Body of pancreas (tissue), 4 donors: ENCODE results near the gene DYNC1I1. TPM values are rescaled to one million over a fixed set of nuclear protein-coding genes. Genes with fewer than 3 reads are reported as not detected.
"Not testable (repeated sequence)": the region's sequence is repeated elsewhere in the genome, so short reads cannot be mapped to it uniquely, and the experiment has no call there.

Experiments used
- ATAC-seq: fragments of 150-250 bp; one replicate; pipeline ENCODE4 v1.9.1; 2016
- DNase-seq, 4 donors: peaks; one replicate each; pipeline ENCODE4 v3.0.0-alpha.2; 2019
- H3K27ac ChIP-seq, 4 donors: fragments of 200-600 bp; sonication (generic); 1 replicate in 3 of 4; 2 replicates in 1 of 4; pipeline versions ENCODE4 v1.5.1 to v1.6.1; 2016 to 2019; ENCODE audit warnings: mild to moderate bottlenecking in 1 of 4, mixed read lengths in 1 of 4, moderate library complexity in 1 of 4
- H3K27me3 ChIP-seq, 2 donors: fragments of 200-600 bp; sonication (generic); one replicate each; pipeline ENCODE4 v1.6.0; 2016; ENCODE audit warnings: mild to moderate bottlenecking in 1 of 2
- H3K36me3 ChIP-seq, 2 donors: fragments of 200-600 bp; sonication (generic); replicated peaks in 1 of 2; 2 replicates each; pipeline ENCODE4 v1.5.1; 2016; ENCODE audit warnings: low read depth in 2 of 2; ENCODE audit not compliant: insufficient read depth in 1 of 2
- H3K4me1 ChIP-seq: fragments of 200-600 bp; sonication (generic); one replicate; pipeline ENCODE4 v1.6.0; 2016
- H3K4me3 ChIP-seq, 2 donors: fragments of 200-600 bp; sonication (generic); 1 replicate in 1 of 2; 2 replicates in 1 of 2; pipeline ENCODE4 v1.5.1; 2016 to 2019
- H3K9me3 ChIP-seq, 3 donors: fragments of 200-600 bp; sonication (generic); 1 replicate in 2 of 3; 2 replicates in 1 of 3; pipeline ENCODE4 v1.5.1; 2016
- CTCF ChIP-seq, 7 experiments: fragments of 450-650 bp in 4 of 7; fragments of 200-600 bp in 3 of 7; sonication (generic) in 3 of 7; IDR thresholded peaks; one replicate each; pipeline ENCODE4 v1.5.1; 2016 to 2019; ENCODE audit warnings: antibody characterized with exemption in 7 of 7
- POLR2A ChIP-seq, 3 donors: fragments of 450-650 bp; IDR thresholded peaks; one replicate each; pipeline ENCODE4 v1.6.1; 2016; ENCODE audit warnings: antibody characterized with exemption in 3 of 3, mild to moderate bottlenecking in 2 of 3
- WGBS, 2 donors: methylation state at CpG; one replicate each; pipeline ENCODE4 v1.1.5; 2017; 5-methylcytosine and 5-hydroxymethylcytosine counted together
- intact Hi-C: fragments of 100-400 bp; cut with DNase I; formaldehyde crosslinking; loops from one replicate; pipeline ENCODE4 v1.15.1; 2023
- total RNA-seq, 2 donors: library from RNA; depleted of rRNA; stranded (reverse); fragments of >200 nt; gene quantifications; one replicate each; pipeline ENCODE4 v1.1.0, GENCODE V29; 2016

The DYNC1I1 gene
- total RNA-seq, 2 donors from 2014 or later: 1.3 to 4.2 TPM

- DNase-seq (no peak), ATAC-seq (peak; percentile 81)
- intact Hi-C loops: no loop called here
- Histone ChIP-seq H3K4me1 (peaks cover 17% of the 10 kb centered on the region), H3K36me3 (no peaks in the 10 kb centered on the region), H3K27me3 (no peaks in the 10 kb centered on the region), H3K4me3 (no peak overlapping the region), H3K9me3 (no peaks in the 10 kb centered on the region), H3K27ac (no peak overlapping the region)
- 28 to 31% methylated on average over 1 of the region's 1 CpG for WGBS, 2 donors
- no peak for TF ChIP-seq POLR2A (IDR thresholded peaks at IDR 0.05)
- no peak for TF ChIP-seq CTCF (IDR thresholded peaks at IDR 0.05)
These were observed 157.4 kb downstream of the DYNC1I1 start for GRCh38 chr7:95929710-95930280.

GRCh38 chr7:95931460-95932232, 159.3 kb downstream of the DYNC1I1 start:
- no peak for TF ChIP-seq POLR2A (IDR thresholded peaks at IDR 0.05)
- no peak for TF ChIP-seq CTCF (IDR thresholded peaks at IDR 0.05)

GRCh38 chr7:95933618-95934017, 161.3 kb downstream of the DYNC1I1 start:
- intact Hi-C loops: no loop called here
- WGBS, 2 donors: 86% methylated on average over 4 of the region's 4 CpGs

More at GRCh38 chr7:95931460-95932232, 159.3 kb downstream of the DYNC1I1 start:
- Histone ChIP-seq H3K4me1 (peaks cover 17% of the 10 kb centered on the region), H3K4me3 (no peak overlapping the region), H3K36me3 (no peaks in the 10 kb centered on the region), H3K27me3 (no peaks in the 10 kb centered on the region), H3K27ac (no peak overlapping the region), H3K9me3 (no peaks in the 10 kb centered on the region)
- 80% methylated on average over 6 of the region's 6 CpGs for WGBS, 2 donors
- no peak for DNase-seq
- intact Hi-C loops: no loop called here
- no peak for ATAC-seq

GRCh38 chr7:95944867-95945266, 172.5 kb downstream of the DYNC1I1 start:
- H3K4me3 ChIP-seq, H3K27ac ChIP-seq, H3K36me3 ChIP-seq, H3K4me1 ChIP-seq, DNase-seq, ATAC-seq, intact Hi-C loops, H3K9me3 ChIP-seq, H3K27me3 ChIP-seq: not testable (repeated sequence)
- WGBS, 2 donors: 43 to 46% methylated on average over 1 of the region's 1 CpG

More at GRCh38 chr7:95933618-95934017, 161.3 kb downstream of the DYNC1I1 start:
- Histone ChIP-seq H3K4me3 (no peak overlapping the region), H3K27me3 (no peaks in the 10 kb centered on the region), H3K27ac (no peak overlapping the region), H3K4me1 (peaks cover 11% of the 10 kb centered on the region), H3K9me3 (no peaks in the 10 kb centered on the region), H3K36me3 (no peaks in the 10 kb centered on the region)
- DNase-seq: no peak
- no peak for TF ChIP-seq POLR2A (IDR thresholded peaks at IDR 0.05)
- no peak for TF ChIP-seq CTCF (IDR thresholded peaks at IDR 0.05)
- no peak for ATAC-seq

GRCh38 chr7:95950698-95951097, 178.3 kb downstream of the DYNC1I1 start:
- TF ChIP-seq POLR2A (IDR thresholded peaks at IDR 0.05) (no peak), CTCF (IDR thresholded peaks at IDR 0.05) (no peak)
- H3K9me3 ChIP-seq: no peaks in the 10 kb centered on the region
- WGBS, 2 donors: 79 to 82% methylated on average over 1 of the region's 1 CpG
- H3K27me3 ChIP-seq: no peaks in the 10 kb centered on the region
- ATAC-seq (no peak), DNase-seq (no peak)
- no peak overlapping the region for H3K27ac ChIP-seq
- H3K4me1 ChIP-seq: no peaks in the 10 kb centered on the region
- H3K4me3 ChIP-seq: no peak overlapping the region
- intact Hi-C loops: no loop called here
- H3K36me3 ChIP-seq: no peaks in the 10 kb centered on the region
